ENCODE measurements around the gene PLXNA4.

PLXNA4 gene

DNA sequence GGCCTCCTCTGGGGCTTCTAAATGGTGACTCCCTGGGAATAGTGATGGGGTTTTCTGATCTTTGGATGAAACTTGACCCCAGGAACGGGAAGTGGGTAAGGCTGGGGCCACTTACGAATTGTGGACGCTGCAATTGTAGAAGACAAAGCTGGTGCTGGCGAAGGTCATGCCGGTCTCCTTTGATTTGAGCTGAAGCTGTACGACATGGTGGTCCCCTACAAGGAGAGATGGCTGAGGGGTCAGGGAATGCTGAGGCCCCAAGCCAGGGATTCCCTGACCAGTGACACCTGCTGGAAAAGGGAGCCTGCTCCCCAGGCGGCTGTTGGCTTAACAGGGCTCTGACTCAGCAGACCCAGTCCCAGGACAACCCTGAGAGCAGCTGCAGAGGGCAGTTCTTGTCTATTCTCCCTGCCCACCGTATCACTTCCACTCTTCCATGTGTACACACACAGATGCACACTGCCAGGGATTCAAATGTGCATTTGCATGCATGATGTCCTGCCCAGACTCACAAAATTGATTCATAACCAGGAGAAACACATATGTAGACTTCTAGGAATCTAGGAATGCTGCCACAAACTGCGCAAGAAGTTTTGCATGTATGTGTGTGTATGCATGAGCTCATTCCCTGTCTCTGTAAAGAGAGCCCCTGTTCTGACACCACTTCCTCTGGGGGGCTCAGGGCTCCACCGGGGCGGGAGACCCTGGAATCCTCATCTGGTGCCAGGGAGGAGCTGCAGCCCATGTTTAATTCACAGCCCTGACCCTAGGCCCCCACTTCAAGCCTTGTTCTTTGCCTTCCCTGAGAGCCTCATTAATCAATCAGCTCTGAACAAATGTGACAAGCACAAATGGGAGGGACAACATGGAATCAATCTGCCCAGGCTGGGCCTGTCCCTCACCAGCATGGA, 350.0 kb downstream of the PLXNA4 start:
- FAIRE-seq: no peak

DNA sequence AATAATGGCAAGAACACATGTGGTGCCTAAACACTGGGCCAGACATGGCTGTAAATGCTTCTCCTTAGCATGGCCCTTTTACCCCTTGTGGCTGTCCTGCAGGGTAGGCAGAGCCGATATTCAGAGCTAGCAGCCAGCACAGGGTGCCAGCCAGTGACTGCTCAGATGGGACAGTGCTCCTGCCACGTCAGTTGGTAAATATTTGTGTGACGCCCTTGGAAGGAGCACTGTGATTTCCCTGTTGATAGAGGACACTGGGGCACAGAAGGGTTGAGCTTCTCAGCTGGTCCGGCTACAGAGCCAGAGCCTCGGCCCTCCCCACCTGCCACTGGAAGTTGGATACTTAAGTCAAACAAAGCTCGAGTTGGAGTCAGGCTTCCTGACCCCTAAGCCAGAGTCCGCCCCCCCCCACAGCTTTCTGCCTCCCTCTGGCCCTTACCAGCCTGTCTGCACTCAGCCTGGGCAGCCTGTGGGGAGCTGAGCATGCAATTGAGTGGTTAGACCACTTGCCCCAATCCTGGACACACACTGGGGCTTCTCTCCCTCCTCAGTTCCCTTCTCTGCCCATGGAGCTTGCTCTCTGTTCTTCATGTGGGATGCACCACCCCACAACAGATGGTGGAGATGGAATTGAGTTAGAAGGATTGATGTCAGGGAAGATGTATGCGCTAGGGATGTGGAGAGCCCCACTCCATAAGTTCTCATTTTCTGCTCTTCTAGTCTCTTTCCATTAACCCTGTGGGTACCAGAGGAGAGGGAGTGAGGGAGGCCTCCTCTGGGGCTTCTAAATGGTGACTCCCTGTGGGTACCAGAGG, 350.8 kb downstream of the PLXNA4 start:
- FAIRE-seq: no peak

GRCh38 chr7:132221356-132221755, 354.9 kb downstream of the PLXNA4 start:
- FAIRE-seq: no peak

- FAIRE-seq: no peak
These were observed 356.2 kb downstream of the PLXNA4 start for GRCh38 chr7:132220060-132220459.

DNA sequence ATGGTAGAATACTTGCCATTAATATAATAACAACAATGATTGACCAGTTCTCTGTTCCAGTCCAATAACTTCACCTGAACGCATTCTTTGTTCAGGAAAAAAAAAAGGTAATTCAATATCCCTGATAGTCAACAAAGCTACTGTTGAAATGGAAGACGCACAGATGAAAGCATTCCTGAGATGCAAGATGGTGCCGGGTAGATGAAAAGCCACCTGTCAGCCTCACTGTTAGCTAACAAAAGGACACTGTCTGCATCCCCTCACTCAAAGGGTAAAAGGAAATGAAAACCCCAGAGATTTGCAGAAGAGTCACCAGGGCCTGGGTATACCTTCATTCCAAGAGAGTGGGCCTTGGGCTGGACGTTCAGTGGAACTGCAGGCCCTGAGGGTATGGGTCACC, 357.4 kb downstream of the PLXNA4 start:
- no peak for FAIRE-seq

DNA sequence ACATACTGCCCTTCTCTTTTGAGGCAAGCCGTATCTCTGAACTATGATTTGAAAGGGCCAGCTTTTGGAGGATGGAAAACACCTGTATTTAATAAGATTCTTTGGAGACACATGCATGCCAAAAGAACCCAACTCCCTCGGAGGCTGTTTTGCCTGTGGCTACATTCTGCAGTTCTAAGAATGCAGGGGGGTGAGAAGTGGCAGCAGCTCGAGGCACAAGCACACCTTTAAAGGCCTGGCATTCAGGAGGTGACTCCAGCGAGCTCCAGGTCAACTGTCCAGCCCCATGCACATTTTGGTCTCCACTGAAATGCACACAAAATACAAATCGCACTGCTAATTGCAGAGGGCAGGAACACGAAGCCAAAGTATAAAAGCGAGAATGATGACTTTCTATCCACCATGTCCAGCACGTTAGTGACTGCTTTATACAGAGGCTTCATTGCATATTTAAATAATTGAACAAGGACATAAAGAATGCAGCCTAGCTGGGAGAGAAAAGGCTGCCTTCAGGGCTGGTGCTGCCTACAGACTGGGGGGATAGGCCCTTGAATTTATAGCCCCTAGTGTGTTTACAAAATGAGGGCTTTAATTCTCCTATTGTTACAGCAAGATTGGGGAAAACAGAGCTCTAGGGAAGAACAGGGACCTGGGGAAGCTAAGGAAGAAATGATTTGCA, 359.3 kb downstream of the PLXNA4 start:
- no peak for FAIRE-seq

GRCh38 chr7:132214452-132214851, 361.8 kb downstream of the PLXNA4 start:
- no peak for FAIRE-seq

DNA sequence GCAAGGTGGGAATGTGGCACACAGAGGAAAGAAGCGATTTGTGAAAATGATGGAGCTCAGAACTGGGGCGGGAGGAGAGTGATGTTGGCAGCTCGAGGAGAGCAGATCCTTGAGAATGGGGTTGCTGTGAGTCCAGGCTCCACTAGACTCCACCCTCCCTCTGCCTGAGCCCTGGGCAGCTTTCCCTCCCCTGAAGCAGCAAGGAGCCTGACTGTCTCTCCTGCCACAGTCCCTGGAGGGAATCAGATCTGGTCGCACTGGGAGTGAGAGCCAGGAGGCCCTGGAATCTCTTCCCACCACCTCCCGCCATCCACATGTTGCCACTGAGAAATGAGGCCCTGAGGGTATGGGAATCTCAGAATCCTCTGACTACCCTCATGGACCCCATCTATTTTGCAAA, 362.7 kb downstream of the PLXNA4 start:
- FAIRE-seq: no peak

DNA sequence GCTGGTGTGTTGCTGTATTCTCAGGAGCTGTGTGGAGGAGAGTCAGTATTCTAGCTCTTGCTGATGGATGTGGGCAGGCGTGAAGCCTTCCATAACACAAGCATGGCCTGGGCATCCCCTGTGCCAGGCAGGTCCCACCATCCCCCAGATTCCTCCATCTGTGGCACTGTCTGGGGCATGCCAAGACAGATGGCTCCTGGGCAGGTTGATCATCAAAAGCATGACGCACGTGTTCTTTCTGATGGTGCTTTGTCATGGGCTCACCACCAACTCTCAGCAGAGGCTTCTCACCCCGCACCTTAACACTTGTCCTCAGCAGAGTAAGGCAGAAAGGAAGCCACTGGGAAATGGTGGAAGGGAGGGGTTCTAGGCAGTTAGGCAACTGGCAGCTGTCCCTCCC, 364.3 kb downstream of the PLXNA4 start:
- no peak for FAIRE-seq

DNA sequence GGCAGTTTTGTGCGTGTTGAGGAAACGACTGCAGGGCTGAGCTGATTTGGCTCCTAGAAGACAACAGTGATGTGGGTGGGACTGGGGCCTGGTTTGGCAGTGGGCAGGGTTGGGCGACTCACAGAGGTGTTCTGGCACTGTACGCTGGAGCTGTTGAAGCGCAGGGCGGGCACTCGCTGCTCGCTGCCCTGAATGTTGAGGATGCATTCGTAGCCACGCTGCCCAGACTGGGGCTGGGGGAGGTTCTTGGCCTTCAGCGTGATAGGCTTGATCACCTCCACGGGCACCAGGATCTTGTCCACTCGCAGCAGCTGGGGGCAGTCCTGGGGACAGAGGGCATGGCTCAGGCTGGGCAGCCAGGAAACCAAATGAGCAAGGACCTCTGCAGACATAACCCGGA, 365.4 kb downstream of the PLXNA4 start:
- FAIRE-seq: no peak

DNA sequence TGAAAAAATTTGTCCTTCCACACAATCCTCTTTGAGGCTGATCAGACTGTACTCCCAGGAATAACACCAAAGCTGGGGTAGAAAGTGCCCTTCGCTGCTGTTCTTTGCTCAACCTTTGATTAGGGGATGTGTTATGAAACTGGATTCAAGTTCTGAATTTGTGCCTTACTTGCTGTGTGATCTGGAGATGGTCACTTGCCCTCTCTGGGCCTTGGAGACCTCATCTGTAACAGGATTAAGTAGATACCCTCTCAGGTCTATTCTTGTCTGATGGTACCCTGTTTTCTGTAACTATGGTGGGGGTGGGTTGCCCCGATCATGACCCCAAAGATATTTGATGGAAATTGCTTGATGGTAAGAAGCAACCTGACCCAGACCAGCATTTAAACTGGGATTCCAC, 368.5 kb downstream of the PLXNA4 start:
- FAIRE-seq: no peak

GRCh38 chr7:132207211-132207610, 369.1 kb downstream of the PLXNA4 start:
- no peak for FAIRE-seq

DNA sequence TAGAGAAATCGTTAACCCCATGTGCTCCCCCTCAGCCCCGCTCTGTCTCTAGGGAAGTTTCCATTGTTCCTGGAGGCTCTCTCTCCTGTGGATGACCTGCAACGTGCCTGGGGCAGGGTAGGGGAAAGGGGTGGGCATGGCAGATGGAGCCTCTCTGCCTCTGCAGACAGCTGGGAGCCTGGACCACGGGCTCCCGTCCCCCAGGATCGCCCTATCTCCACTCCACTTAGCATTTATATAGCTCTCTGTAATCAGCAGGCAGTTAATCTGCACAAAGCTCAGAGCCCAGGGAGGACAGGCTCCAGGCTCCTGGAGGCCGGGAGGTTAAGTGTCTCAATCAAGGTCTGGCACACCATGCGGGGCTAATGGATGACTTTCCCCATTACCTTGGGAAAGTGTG, 369.7 kb downstream of the PLXNA4 start:
- FAIRE-seq: no peak

GRCh38 chr7:132205509-132205908, 370.8 kb downstream of the PLXNA4 start:
- FAIRE-seq: no peak

DNA sequence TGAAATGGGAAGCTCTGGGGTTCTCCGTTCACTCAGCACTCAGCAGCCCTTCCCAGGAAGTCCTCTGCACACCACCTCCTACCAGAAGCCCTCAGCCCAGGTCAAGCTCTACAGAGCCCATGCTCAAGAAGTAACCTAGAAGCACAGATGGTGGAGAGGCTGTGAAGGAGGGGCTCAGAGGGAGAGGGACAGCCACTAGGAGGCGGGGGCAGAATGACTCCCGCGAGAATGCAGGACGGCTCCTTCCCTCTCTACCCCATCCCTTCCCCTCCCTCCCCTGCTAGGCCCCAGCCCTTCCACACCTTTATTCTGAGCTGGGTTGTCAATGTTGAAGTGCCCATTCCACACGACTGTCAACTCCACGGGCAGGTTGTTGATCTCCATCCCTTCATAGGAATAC, 373.2 kb downstream of the PLXNA4 start:
- FAIRE-seq: no peak

GRCh38 chr7:132202541-132202940, 373.7 kb downstream of the PLXNA4 start:
- no peak for FAIRE-seq

- no peak for FAIRE-seq
These were observed 376.1 kb downstream of the PLXNA4 start for GRCh38 chr7:132200141-132200540.

DNA sequence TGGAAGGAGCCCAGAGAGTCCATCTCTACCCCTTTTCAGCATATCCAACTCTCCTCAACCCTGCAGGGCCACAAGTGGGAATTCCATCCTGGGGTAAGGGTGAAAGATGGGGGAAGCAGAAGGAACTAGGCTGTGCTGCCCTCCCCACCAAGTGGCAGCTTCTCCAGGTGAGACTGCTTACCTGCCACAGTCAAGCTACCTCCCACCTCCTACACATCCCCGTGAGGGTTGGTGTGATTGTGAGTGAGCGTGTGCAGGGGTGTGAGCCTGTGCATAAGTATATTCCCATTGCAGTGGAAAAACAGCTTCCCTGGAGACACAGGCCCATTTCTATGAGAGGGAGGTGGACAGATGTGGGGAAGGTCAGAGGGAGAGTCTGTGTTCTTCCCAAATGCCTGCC, 376.6 kb downstream of the PLXNA4 start:
- FAIRE-seq: no peak

- FAIRE-seq: no peak
These were observed 378.5 kb downstream of the PLXNA4 start for GRCh38 chr7:132197772-132198171.

DNA sequence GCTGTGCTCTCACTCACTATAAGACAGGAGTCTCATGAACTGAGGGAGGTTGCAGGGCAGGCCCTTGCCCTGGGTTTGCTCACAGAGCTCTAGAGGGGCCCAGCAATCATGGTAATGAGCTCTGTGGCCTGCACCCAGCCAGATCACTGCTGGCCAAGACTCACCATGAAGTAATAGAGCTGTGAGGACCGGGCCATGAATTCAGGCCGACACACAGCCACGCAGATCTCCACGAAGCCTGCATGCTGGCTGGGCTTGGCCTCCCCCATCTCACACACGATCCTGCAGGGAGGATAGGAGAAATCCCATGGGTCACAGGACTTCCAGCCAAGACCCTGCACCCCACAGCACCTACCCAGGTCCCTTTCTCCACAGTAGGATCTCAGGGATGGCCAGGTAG, 382.4 kb downstream of the PLXNA4 start:
- FAIRE-seq: no peak

GRCh38 chr7:132192809-132193208, 383.5 kb downstream of the PLXNA4 start:
- FAIRE-seq: no peak

DNA sequence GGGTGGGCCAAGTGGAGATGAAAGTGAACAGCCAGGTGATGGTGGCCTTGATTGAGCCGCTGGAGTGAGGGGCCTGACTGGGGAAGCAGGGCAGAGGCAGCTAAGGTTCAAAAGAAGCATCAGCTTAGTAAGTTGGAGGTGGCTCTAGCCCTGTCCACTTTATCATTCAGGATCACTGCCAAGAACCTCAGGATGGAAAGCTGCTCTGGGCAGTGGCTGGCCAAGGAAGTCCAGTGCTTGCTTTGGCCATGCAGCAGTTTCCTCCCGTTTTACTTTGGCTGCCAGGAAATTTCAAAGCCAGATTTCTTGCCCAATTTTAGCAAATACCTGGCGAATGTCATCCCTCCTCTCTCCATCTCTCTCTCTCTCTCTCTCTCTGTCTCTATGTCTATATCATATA, 384.9 kb downstream of the PLXNA4 start:
- no peak for FAIRE-seq

DNA sequence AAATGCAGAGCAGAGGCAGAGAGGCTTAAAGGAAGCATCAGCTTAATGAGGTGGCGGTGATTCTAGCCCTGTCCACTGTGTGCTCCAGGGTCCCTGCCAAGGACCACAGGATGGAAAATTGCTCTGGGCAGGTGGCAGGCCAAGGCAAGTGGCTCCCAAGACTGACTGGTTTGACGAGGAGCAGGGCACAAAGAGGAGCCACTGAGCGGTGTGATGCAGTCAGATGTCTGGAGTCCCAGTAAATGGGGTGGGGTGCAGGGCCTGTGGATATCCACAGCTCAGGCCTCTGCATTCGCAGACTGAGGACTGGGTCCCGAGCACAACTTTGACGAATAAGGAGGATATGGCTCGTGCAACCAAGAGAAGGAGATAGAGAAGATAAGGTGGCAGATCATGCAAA, 385.6 kb downstream of the PLXNA4 start:
- no peak for FAIRE-seq
